Ecto neural progenitor cell (in vitro differentiated cells): ENCODE measurements around the gene GTSF1L.
A peak's percentile ranks its signal among the peaks of the same experiment; 100 is the strongest.
"Not testable (repeated sequence)": the region's sequence is repeated elsewhere in the genome, so short reads cannot be mapped to it uniquely, and the experiment has no call there.

Experiments used
- DNase-seq: peaks from one replicate; pipeline ENCODE4 v3.0.0-alpha.2; 2018; ENCODE audit warnings: low spot score

GTSF1L gene

DNA sequence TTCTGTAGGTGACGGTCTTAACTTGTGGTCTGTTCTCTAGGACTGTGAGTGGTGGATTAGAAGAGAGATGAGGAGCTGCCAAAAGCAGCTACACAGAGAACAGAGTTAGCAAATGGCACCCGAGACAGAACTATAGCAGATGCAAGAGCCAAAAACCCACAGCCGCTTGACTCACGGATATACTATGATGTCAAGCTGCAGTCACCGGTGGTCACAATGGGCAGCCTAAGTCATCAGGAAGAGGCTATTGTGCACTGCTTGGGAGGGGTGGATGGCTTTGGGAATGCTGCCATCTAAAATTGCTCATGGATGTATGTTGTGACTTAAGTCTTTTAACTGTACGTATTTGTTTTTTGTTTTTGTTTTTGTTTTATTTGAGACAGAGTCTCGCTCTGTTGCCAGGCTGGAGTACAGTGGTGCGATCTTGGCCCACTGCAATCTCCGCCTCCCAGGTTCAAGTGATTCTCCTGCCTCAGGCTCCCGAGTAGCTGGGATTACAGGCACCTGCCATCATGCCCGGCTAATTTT is at the start of gene GTSF1L:
GTSF1L (minus strand) TSS at position 192 of the 528 bp plus-strand sequence. CDS start 308 bp downstream, outside the sequence.
- DNase-seq, result no peak

DNA sequence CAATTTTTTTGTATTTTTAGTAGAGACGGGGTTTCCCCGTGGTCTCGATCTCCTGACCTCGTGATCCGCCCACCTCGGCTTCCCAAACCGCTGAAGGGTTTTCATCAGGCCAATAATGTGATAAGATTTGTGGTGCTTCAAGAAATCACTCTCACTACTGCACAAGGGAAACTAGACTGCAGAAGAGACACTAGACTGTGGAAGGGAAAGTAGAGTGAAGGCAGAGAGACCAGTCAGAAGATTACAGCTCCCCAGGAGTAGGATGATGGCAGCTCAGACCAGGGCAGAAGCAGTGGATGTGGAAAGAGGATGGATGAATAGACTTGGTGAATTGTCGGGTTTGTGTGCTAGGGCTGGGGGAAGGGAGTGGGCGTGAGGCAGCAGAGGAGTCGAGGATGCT is 48.0 kb upstream of the GTSF1L start:
- no peak for DNase-seq

DNA sequence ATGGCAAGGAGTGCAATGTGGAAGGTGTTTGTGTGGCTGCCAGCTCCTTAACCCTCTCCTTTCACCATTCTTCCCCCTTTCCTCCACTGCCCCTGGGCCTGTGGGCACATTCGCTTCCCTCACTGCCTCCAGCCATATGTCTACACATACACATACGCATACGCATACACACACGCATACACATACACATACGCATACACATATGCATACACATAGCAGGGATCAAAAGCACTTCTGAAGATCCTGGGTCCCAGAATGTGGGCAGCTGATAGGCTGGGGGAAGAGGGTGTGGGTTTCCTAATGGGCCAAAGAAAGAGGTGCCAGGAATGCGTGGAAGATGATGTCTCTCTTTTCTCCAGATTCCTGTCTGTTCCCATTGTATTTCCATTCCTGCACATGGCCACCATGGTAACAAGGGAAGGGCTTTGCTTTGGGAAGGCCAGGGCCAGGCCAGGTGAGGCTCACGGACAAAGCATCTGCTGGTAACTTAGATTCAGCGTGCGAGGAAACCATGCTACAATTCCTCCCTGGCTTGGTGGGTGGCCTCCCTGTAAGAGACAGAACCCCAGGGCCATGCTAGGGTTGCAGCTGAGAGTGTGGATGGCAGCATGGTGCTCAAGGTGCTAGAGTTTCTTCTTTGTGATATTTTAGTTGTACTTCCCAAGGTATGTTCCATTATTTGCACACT is 44.8 kb upstream of the GTSF1L start:
- DNase-seq, result no peak

DNA sequence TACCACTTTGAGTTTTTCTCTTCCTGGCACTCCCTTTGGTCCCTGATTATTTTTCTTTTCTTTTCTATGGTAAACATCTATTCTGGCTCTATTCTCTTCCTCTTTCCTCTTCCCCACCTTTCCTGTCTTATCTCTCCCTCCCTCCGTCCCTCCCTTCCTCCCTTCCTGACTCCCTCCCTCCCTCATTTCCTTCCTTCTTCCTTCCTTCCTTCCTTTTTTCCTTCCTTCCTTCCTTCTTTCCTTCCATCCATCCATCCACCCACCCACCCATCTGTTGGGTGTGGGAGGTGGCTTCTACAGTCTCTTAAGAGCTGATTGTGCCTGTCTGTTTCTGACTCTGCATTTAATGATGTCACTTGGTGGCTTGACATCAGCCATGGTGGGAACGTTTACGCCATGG is 43.5 kb upstream of the GTSF1L start:
- DNase-seq, result no peak

DNA sequence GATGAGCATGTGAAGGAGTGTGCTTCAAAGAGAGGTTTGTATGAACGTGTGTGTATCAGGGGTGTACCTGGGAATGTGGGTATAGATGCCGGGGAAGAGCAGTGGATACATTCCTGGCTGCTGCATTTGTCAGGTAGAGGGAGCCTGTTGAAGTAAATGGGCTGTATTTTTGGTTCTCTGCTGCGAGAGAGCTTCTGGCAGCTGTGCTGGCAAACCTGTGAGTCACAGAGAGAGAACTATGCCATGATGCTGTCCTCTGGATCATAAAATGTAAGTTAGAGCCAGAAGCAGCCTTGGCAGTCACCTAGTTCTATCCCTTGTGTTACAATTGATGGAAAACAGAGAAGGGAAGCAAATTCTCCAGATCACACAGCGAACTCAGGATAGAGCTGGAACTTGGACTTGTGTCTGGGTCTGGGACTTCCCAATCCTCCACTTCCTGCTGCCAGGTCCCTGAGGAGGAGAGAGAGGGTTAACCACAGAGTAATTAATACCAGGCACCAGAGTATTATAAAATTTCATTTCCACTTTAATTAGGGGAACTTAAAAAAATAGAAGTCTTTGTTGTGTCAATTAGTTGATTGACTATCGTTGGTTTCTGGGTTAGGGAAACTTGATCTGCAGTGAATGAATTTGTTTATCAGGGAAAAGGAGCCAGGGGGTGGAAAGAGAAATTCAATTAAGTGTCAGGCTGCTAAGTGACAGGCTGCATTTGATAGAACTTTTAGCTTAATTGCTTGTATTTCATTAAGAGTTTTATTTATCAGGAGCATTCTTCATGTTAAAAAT is 41.1 kb upstream of the GTSF1L start:
- no peak for DNase-seq

DNA sequence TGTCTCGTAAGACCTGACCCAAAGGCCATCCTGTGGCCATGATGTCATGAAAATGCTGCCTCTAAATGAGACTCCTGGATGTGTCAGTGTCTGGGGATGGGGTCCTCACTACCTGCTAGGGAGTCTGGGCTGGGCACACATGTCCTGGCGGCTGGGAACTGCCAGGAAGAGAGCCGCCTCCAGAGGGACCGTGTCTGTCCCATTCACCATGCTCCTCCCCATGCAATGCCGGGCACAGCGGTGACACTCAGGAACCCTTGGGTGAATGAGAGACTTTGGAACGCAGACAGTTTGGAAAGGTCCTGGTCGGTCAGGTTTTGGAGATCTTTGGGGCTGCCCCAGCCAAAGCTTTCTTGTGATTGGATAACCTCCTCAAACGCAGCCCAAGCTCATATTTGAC is 40.1 kb upstream of the GTSF1L start:
- no peak for DNase-seq

DNA sequence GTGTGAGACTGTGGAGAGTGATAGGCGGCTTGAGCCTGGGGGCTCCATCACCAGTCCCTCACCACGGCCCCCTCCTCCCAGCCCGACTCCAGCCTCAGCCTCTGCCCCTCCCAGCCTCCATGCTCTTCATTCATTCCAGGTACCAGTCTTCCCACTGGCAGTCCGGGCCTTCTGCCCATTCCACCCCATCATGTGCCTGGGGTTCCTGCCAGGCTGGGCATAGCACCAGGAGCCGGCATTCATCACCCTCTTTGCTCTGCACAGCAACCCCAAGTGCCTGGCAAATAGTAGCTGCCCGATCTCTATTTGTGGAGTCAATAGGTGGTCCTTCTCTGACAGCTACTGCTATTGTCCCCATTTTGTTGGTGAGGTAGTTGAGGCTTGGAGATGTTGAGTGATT is 39.6 kb upstream of the GTSF1L start:
- DNase-seq, result no peak

DNA sequence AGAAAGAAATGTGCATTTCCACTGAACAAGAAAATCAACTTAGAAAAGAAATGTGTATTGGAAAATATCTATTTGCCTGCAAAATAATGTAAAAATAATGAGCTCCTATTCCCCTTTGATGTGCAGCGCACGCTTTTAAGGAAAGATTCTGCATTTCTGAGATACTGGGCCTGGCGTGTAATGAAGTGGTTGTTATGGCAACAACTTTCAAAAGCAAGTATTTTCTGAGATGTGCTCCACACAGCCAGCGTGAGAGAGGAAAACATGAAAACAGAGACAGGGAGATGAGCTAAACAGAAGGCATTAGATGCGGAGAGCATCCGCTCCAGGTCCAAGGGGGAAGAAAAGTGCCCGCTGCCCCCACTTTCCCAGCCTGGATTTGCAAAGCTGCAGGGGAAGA is 39.1 kb upstream of the GTSF1L start:
- DNase-seq, result no peak

DNA sequence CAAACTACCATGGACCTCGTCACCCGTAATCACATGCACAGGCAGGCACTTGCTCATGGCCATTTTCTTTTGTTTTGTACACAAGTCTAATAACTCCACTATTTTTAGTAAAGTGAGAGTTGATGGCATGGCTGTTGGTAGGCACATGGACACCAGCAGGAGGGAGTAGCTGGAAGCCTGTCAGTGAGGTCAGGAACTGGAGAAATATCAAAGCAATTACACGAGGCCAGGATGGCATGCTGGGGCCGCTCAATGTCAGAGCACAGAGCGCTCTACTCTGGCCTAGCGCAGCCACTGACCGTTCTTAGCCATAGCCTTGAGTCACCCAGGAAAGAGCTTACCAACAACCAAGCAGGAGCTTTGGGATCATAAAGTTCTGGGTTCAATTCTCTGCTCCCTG is 36.1 kb upstream of the GTSF1L start:
- DNase-seq, result no peak

DNA sequence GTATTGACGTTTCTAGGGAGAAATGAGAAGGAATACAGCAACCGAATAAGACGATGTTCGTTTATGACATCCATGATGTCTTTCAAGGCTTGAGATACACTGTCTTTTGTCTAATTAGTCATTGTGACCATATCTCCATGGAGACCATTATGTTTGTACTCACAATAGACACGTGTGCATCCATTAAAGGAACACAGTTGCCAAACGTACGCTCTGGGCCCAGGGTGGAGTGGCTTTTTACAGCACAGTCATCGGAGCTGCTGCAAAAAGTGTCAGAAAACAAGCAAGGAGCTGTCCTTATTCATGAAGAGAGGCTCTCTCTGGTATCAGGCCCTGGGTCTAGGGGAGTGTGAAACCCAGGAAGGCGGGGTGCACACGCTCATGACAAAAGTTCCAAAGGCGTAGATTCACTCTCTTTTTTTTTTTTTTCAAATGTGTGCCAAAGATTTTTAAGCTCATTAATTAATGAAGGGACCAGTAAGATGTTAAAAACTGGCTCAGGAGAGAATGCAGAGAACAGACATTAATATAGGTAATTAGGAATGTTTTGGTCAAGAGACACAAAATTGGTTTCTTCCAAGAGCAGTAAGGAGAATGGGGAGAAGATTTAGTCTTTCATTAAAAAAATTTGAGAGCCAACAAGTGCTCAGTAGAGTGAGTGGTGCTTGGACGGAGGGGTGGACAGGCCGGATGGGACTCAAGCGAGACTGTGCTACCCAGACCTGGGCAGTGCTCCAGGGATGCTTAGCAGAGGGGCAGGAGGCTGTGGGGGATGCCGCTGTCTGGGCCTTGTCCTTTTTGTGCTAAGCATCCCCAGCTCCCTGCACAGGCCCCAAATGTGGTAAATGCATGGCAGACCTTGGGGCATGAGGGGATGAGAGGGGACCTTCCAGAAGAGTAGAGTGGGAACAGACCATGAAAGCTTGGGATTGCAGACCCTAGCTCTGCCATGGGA is 34.9 kb upstream of the GTSF1L start:
- DNase-seq, result no peak

DNA sequence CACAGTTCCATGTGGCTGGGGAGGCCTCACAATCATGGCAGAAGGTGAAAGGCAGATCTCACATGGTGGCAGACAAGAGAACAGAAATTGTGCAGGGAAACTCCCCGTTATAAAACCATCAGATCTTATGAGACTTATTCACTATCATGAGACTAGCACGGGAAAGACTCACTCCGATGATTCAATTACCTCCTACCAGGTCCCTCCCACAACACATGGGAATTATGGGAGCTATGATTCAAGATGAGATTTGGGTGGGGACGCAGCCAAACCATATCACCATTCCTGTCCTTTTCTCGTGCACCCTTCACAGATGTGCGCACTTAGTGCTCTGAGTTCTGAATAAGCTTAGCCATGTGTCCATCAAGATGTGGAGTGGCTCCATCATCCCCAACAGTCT is 31.1 kb upstream of the GTSF1L start:
- not testable (repeated sequence) for DNase-seq

DNA sequence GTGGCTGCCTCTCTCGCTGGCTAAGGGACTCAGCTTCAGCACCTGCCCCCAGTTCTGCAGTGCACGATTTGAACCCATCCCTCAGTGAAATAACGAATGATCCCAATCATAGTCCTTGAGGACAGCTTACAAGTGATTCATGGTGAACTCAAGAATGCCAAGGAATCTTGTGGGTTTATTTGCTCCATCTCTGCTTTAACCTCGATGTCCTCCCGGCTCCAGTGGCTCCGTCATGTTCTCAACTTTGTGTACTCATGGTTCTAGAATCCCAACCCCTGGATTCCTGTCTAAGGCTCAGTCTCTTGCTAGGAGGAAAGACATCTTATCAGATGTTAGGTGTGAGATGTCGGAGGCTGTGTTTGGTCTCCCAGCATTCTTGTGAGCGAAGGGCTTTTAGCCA is 29.0 kb upstream of the GTSF1L start:
- DNase-seq, result no peak

DNA sequence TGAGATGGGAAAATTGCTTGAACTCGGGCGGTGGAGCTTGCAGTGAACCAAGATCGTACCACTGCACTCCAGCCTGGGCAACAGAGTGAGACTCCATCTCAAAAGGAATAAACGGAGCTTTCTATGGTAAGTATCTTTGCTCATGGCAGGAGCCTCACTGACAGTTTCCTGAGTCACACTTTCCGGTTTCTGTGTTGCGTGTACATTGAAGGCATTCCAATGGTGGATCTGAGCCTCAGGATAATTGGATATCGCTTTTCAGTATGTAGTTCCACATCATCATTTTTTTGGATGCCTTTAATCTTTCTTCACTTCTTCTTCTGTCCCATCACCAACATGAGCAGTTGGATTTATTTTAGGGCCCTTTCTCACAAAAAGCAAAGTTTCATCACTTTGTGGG is 28.6 kb upstream of the GTSF1L start:
- DNase-seq, result no peak

DNA sequence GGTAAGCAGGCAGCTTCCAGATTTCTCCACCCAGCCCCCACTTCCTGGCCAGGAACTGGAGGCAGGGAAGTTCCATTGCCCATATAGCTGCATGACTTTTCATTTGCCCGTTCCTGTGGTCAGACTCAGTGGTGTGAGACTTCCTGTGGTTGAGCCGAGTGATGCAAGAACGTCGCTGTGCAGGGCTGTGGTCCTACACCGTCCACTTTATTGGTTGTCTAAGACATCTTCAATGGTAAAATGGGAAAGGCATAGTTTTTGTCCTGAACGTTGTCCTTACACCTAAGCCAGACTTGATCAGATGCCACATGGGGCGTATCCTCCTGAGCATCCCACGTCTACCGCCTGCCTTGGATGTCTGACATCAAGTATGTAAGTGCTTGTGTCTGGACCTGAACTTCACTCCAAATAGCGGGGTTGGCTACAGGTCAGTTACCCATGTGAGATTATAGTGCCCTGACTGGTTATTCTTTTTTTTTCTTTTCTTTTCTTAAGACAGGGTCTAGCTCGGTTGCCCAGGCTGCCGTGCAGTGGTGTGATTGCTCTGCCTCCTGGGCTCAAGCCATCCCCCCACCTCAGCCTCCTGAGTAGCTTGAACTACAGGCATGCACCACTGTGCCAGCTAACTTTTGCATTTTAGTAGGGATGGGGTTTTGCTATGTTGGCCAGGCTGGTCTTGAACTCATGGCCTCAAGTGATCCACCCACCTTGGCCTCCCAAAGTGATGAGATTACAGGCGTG is 25.9 kb upstream of the GTSF1L start:
- DNase-seq, result no peak

DNA sequence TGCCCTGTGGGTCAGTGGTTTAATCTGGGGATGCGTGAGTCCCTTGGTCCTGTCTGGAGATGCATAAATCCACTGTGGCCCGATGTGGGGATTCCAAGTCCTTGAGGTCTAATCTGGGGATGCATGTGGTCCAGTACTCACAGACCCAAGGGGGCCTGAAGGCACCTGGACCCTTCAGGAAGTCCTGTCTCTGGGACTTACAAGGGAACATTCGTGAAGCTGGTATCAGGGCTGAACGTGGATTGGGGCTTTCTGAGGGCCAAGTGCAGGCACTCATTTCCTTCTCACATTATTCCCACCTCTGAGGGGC is 25.2 kb upstream of the GTSF1L start:
- no peak for DNase-seq

DNA sequence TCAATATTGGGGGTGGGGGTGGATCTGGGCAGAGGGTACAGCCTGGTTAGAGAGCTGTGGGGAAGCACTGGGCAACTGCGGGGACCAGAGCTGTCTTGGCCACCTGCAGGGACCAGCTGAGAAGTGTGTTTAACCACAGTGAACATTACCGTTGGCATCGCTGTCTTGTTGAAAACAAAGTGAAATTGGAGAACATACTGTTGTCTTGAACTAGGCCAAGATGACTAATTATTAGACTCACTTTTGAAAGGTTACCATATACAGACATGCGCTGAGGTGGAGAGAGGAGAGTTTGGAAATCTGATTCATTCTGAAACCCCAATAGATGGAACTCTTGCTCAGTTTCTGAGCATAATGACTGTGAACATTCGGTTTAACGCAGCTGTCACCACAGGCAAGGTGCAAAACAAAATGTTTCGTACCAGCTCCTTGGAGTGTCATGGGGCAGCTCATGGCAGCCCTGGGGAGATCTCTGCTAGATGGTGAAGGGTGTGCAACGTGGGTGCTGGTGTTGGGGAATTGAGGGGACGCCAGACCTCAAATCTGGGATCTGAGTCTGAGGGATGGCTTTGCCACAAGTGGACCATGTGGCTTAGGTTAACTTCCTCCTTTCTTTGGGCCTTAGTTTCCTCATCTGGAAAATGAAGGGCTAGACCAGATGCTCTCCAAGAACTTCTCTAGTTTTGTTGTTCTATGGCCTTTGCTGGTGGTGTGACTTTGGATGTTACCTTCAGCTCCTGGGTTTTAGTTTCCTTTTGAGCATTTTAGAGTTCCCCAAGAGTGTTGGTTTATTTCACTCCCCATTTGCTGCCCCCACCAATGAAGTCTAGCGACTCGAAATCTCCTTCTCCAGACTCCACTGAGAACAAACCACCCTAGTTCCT is 24.6 kb upstream of the GTSF1L start:
- no peak for DNase-seq

DNA sequence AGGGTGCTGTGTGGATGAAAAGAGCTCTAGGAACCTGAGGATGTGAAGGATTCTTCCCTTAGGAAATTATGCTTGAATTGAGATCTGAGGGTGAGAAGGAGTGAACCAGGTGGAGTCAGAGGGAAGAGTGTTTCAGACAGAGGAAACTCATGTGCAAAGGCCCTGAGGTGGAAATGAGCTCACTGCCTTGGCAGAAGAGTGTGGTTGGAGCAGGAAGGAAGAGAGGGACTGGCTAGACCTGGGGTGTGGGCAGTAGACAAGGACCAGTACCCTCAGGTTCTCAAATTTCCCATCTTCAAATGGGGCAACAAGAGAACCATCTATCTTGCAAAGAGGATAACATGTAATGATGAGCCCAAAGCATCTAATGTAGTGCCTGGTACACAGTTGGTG is 24.0 kb upstream of the GTSF1L start:
- no peak for DNase-seq

DNA sequence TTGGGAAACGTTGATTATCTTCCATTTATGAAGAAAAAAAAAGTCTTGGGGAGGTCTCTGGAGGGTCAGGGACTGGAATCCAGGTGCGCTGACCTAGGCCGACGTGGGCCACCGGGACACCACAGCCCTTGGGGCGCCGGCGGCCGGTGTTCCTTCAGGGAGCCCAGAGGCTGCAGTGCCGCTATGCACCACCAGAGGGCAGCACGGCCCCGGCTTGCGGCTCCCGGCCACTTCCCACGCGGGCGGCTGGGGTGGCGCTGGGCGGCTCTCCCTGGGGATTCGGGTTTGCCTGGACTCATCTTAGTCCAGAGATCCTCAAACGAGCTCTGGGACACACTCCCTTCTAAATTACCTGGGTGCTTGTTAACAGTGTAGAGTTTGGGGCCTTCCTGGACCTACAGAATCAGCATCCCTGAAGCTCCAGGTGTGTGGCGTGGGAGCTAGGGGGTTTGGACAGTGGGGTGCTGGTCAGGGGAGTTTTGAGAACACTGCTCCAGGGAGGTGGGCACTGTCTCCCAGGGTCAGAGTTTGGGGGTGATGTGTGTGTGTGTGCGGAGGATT is 23.0 kb upstream of the GTSF1L start:
- peak; percentile 90 for DNase-seq

DNA sequence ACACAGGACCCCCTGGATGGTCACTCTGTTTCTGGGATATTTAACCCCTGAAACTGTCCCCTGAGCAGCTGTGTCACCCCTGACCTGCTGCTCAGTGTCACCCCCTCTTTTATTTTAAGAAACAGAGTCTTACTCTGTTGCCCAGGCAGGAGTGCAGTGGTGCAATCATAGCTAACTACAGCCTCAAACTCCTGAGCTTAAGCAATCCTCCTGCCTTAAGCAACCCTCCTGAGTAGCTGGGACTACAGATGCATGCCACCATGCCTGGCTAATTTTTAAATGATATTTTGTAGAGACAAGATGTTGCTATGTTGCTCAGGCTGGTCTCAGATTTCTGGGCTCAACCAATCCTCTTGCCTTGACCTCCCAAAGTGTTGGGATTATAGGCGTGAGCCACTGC is 21.5 kb upstream of the GTSF1L start:
- no peak for DNase-seq

DNA sequence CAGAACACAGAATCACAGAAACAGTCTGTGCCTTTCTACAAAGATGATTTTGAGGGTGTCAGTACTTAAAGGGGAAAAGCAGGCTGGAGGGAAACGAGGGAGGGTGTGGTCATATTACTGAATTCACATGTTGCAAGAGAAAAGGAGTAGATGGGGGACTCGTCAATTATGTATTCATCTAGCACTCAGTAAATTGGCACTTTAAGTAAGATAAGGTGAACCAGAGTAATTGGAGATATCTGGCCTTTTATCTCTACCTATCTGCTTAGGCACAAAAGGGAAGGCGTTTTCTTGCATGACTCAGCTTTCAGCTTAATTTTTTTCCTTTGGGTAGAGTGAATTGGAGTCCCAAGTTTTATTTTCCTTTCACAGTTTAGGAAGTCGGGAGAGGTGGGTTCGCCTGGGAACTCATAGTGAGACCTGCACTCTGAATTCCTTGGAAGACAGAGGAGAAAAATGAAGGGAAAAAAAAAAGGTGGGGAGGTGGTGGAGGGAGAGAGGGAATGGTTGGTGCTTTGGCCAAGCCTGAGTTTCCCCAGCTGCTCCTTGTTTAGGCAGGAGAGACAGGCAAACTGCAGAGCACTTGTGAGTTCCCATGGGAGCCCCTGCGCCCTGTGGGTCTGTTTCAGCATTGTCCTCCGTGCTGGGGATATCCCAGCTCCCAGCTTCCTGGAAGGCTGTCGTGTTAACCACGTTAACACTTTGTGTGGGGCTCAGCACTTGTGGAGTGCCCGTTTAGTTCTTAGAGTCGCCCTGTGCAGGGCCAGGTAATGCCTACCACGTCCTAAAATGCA is 19.7 kb upstream of the GTSF1L start:
- no peak for DNase-seq
